GM06990 (cell line): ENCODE results near the gene GSK3B.
A peak's percentile ranks its signal among the peaks of the same experiment; 100 is the strongest.

Experiments
- DNase-seq: peaks from one replicate; pipeline ENCODE4 v3.0.0-alpha.2; 2011; ENCODE audit not compliant: insufficient read length; ENCODE audit errors: extremely low read depth
- H3K27me3 ChIP-seq: replicated peaks from 2 replicates; pipeline ENCODE4 v1.6.0; 2011; ENCODE audit warnings: low read length; ENCODE audit not compliant: control insufficient read depth, insufficient read depth
- H3K36me3 ChIP-seq: 2 replicates; pipeline ENCODE4 v1.5.1; 2011; ENCODE audit warnings: low read length; ENCODE audit not compliant: control insufficient read depth, insufficient read depth
- H3K4me3 ChIP-seq: replicated peaks from 2 replicates; pipeline ENCODE4 v1.5.1; 2011; ENCODE audit warnings: low read depth, mild to moderate bottlenecking, control low read depth, low read length
- CTCF ChIP-seq: IDR thresholded peaks from 2 replicates; pipeline ENCODE4 v1.5.1; 2011; ENCODE audit warnings: low read length, control low read depth, mild to moderate bottlenecking, inconsistent platforms; ENCODE audit not compliant: insufficient read depth, poor library complexity, severe bottlenecking

Gene GSK3B

GRCh38 chr3:119965692-119966091 lies 128.6 kb downstream of the GSK3B start:
- no peak for TF ChIP-seq CTCF
- H3K4me3 ChIP-seq: no peak overlapping the region
- H3K36me3 ChIP-seq: no peaks in the 10 kb centered on the region
- no peak for DNase-seq
- no peaks in the 10 kb centered on the region for H3K27me3 ChIP-seq

GRCh38 chr3:119964294-119964693 lies 130.0 kb downstream of the GSK3B start:
- no peak for TF ChIP-seq CTCF
- Histone ChIP-seq H3K36me3 (no peaks in the 10 kb centered on the region), H3K27me3 (no peaks in the 10 kb centered on the region), H3K4me3 (no peak overlapping the region)
- DNase-seq: no peak

GRCh38 chr3:119955972-119956371 lies 138.3 kb downstream of the GSK3B start:
- H3K36me3 ChIP-seq: no peaks in the 10 kb centered on the region
- H3K4me3 ChIP-seq: no peak overlapping the region
- no peak for DNase-seq
- H3K27me3 ChIP-seq: no peaks in the 10 kb centered on the region
- no peak for TF ChIP-seq CTCF

DNA sequence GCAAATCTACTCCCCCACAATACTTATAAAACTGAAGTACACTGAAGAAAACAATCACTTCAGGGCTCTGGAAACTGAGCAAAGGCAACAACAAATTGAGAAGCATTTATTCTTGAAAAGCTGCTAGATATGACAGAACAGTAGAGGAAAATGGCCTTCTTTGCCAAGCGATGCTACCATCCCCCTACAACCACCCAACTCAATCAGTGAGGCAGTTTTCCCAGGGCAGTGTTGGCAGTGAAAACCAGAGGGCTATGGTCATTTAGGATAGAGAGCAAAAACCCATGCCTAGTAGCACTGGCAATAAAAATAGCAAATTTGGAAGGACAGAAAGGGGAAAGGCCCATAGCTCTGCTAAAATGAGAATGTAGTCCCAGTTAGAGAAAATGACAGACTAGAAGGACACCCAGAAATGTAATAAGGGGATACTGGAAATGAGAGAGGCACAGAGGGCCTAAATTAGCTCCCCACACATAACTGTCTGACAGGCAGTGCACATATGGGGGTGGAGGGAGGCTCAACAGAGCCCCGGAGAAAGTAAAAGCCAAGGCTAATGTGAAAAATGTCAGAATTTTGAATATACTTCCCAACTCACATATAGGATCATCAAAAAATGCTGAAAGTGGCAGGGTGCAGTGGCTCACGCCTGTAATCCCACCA lies 143.5 kb downstream of the GSK3B start:
- H3K4me3 ChIP-seq: no peak overlapping the region
- no peak for TF ChIP-seq CTCF
- no peaks in the 10 kb centered on the region for H3K27me3 ChIP-seq
- no peak for DNase-seq
- no peaks in the 10 kb centered on the region for H3K36me3 ChIP-seq

DNA sequence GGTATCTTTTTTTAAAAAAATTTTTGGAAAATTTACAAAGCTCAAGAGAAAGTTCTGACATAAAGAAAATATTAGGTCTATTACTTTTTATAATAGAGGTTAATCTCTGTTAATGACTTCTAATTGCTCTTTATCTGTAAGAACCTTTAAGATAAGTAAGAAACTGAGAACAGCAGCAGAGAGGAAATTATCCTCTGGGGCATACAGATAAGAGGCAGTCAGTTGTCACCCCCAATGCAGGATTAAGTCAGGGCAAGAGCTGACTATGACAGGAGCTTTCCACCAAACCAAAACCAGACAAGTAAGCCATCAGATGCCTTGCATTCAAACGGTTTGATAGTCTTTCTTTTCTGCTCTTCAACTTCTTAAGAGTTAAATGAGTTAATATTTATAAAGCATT lies 149.0 kb downstream of the GSK3B start:
- no peaks in the 10 kb centered on the region for H3K36me3 ChIP-seq
- DNase-seq: no peak
- TF ChIP-seq CTCF: no peak
- no peak overlapping the region for H3K4me3 ChIP-seq
- H3K27me3 ChIP-seq: no peaks in the 10 kb centered on the region

GRCh38 chr3:119944091-119944490 lies 150.2 kb downstream of the GSK3B start:
- Histone ChIP-seq H3K27me3 (no peaks in the 10 kb centered on the region), H3K4me3 (no peak overlapping the region), H3K36me3 (no peaks in the 10 kb centered on the region)
- DNase-seq: peak; percentile 34
- no peak for TF ChIP-seq CTCF
